ENCODE measurements around the gene SLCO3A1. TPM values are rescaled to one million over a fixed set of nuclear protein-coding genes. Genes with fewer than 3 reads are reported as not detected.

The SLCO3A1 gene
- total and polyA plus RNA-seq, 2 of the 8 experiments (the other 6 are each of a cell fraction or from before 2014, with no cell fraction given): 15.1 to 20.4 TPM

- no peak for TF ChIP-seq CHD7 (IDR thresholded peaks at IDR 0.05; ENCODE audit: insufficient replicate concordance, low read length)
- no peak for TF ChIP-seq HDAC2 (IDR thresholded peaks at IDR 0.05; ENCODE audit: borderline replicate concordance in 1 of 2, low read depth in 2 of 2, low read length in 2 of 2)
- no peak for TF ChIP-seq E2F6 (IDR thresholded peaks at IDR 0.05)
These were observed 4.3 kb upstream of the SLCO3A1 start (continued) for GRCh38 chr15:91849180-91849579.
